HG03571 (cell line): Measurements from ENCODE around the gene OBP2A.
A peak's percentile ranks its signal among the peaks of the same experiment; 100 is the strongest.
"Not testable (repeated sequence)": the region's sequence is repeated elsewhere in the genome, so short reads cannot be mapped to it uniquely, and the experiment has no call there.

ENCODE experiments used
- ATAC-seq: cut with Tn5 transposase; IDR thresholded peaks from one replicate; pipeline ENCODE4 v1.9.1; 2021; ENCODE audit not compliant: unreplicated experiment

Gene OBP2A

GRCh38 chr9:135545646-135546176 lies at the start of gene OBP2A:
OBP2A (plus strand) TSS chr9:135546126; CDS start chr9:135546181, 55 bp downstream.
- not testable (repeated sequence) for ATAC-seq

DNA sequence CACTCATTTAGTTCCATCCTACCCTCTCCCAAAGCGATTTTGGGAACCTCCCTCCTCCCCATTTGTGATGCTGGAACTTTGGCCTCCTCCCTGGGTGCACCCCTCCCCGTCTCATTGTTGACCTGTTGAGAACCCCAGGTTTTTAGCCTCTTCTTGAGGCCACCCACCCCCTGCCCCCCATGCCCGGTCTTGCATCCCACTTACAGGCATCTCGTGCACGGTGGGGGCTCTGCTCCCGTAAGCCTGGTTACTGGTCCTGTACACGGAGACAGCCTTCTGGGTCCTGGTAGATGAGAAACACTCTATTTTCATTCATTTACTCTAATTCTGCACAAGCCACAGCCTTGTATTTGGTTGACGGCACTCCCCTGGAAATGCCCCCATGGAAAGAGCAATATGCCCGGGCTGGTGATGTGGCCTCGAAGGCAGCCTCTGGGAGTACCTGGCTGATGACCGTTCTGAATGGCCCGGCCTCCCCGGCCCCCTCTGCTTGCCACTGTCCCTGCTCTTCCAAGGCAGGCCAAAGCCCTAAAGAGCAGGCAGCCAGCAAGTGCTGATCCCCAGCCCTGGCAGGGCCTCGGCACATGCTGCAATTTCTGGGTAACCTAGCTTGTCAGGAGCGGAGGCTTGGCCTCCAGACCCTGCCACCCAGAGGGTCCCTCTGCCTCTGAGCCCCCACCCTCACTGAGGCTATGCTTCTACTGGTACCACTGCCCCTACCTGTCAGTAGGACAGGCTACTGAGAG lies 47.4 kb upstream of the OBP2A start:
- no peak for ATAC-seq

DNA sequence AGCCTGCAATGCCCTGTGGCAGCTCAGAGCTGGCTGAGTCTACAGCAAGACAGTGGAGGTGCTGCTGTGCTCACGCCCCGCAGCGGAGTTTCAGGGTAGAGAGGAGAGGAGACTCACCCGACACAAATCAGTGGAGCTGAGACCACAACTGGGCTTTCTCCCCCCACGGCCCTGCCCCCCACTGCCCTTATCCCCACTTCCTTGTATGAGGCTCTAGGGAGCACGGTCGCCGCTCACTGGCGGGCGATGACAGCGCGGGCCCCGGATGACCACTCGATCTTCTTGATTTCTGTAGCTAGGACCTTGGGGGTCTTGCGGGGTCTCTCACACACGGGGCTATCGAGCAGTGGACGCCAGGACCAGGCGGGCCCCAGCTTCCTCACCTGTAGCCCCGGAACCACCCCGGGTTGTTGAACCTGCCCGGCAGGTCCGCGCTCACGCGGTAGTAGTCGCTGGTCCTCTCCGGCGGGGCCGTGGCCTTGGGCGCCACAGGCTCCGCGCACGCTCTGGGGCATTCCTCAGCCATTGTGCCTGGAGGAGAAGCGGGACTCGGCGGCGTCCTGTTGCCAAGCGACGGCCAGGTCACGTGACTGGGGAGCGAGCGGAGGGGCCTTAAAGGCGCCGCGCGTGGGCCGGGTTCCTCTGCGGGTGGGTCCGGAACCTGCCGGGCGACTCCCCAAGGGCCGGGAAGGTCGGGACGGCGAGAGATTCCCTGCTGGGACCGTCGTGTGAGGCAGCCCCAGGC lies 46.4 kb upstream of the OBP2A start:
- no peak for ATAC-seq

DNA sequence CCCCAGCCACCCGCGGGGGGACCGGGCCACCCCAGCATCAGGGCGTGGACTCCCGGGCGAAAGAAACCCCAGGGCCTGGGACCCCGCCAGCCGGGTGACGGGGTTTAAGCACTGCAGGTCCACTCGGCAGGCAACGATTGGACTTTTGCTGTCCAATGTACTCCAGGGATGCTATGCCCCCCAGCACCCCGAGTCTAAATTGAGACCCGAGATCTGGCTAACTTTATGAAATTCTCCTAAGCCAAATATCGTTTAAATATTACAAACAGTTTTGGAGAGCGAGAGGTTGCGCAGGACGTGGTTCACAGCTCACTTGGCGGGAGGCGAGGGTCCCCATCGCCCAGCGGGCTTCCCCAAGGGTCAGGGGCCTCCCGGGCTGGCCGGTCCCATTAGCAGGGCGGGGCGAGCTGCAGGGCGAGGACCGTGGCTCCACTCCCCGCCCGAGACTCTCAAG lies 45.8 kb upstream of the OBP2A start:
- no peak for ATAC-seq

DNA sequence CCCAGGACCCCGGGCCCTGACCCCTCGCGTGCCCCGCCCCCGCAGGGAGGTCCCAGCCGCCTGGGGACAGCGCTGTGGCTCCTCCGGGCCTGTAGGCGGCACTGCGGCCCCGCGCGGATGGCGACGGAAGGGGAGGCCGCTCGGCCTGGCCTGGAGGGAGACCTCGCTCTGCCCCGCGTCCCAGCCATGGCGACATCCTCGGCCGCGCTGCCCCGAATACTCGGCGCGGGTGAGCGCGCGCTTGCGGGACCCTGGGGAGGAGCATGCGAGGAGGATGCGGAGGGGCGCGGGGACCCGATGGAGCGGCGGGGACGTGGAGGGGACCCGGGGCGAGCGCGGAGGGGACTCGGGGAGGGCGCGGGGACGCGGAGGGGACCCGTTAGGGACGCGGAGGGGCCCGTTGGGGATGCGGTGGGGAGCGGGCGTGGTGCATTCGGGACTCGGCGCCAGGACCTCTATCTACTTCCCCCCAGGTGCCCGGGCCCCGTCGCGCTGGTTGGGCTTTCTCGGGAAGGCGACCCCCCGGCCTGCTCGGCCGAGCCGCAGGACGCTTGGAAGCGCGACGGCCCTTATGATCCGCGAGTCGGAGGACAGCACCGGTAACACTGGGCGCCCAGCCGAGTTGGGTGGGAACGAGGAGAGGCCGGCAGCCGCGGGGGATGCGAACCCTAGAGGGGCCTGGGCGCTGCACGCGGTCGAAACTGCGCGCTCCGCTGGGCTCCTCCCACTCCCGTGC lies 45.2 kb upstream of the OBP2A start, which contains the start of gene MRPS2:
MRPS2 (plus strand) TSS at position 158 of the 736 bp plus-strand sequence; CDS start at position 187, 29 bp downstream.
- peak; percentile 86 for ATAC-seq

GRCh38 chr9:135501261-135502167 lies 44.4 kb upstream of the OBP2A start:
- ATAC-seq = no peak

DNA sequence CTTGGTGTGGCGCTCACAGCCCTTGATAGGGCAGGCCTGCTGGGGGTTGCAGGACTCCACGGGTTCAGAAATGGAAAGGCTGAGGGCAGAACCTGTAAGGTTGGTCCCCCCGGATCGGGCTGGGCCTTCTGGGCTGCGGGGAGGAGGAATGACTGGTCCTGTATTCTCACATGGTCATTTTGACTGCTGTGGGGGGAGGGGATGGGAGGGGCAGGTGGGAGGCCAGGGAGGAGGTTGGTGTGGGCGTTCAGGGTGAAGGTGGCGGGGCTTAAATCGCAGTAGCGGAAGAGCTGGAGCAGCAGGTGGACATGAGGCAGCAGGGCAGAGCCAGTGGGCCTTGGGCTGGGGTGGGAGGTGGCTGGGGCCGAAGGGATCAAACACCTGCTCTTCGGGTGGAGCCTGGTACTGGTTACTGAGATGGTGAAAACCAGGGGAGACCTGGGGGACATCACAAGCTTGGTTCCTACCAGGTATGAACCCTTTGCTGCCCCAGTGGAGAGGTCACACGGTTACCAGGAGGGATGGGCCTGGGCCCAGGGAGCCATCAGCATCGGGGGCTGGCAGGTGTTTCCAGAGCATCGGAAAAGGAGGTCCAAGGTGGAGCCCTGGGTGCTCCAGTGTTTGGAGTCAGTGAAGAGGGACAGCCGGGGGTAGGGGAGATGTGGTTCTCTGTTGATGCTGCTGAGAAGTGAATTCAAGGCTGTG lies 43.6 kb upstream of the OBP2A start:
- no peak for ATAC-seq

DNA sequence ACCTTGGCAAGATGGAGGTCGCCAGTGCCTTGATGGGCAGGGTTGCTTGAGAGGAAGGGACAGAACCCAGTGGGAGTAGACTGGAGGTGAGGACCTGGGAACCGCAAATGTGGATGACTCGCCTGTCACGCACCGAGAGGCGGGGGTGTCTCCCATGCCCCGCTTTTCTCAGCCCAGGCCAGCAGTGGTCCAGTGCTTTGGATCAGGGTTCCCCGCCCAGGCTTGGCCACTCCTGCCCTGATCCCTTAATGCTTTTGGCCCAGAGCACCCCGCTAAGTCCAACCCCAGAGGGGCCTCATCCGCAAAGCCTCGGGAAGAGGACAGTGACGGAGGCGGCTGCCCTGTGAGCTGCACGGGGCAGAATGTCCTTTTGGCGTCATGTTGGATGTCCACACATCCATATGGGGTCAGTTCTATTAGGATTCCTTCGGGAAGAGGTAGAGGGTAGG lies 43.0 kb upstream of the OBP2A start:
- ATAC-seq = no peak

GRCh38 chr9:135503371-135504261 lies 42.3 kb upstream of the OBP2A start:
- no peak for ATAC-seq

DNA sequence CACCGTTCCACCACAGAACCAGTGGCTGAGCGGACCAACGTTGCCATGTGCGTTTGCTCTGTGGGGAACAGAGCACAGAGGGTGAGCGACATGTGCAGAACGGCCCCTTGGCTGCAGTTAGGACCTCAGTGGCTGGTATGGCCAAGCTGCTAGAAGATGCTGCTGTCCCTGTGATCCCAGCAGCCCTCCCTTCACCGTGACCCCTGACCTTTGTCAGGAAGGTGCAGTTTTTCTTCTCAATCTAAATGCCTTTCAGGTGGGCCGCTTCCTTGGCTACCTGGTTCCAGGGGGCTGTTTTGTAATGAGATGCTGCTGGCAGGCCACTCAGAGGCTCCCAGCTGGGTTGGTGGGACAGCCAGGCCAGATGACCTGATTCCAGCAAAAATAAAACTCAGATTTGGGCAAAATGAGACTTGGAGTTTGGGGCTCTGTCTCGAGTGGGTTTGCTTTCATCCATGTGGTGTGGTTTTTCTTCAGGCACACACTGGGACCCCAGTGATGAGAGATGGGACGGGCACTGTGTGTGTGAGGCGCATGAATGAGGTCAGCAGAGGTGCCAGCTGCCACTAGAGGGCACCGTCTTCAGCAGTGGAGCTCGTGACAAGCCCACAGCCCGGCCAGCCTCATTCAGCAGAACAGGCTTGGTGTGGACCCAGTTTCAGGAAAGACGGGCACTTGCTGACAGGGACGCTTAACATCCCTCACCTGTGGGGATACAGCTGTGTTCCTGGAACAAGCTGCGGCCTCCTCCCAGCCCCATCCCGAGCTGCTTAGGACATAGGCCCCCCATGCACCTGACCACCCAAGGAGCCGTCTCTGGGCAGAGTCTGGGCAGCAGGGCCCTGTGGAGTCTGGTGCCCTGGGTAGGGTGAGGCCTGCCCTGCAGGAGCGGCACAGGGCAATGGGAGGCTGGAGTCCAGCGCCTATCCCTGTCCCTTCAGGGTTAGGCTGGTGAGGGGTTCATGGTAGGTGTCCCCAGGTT lies 41.4 kb upstream of the OBP2A start:
- no peak for ATAC-seq

- ATAC-seq = no peak
These were observed 40.3 kb upstream of the OBP2A start for GRCh38 chr9:135505406-135506187.

DNA sequence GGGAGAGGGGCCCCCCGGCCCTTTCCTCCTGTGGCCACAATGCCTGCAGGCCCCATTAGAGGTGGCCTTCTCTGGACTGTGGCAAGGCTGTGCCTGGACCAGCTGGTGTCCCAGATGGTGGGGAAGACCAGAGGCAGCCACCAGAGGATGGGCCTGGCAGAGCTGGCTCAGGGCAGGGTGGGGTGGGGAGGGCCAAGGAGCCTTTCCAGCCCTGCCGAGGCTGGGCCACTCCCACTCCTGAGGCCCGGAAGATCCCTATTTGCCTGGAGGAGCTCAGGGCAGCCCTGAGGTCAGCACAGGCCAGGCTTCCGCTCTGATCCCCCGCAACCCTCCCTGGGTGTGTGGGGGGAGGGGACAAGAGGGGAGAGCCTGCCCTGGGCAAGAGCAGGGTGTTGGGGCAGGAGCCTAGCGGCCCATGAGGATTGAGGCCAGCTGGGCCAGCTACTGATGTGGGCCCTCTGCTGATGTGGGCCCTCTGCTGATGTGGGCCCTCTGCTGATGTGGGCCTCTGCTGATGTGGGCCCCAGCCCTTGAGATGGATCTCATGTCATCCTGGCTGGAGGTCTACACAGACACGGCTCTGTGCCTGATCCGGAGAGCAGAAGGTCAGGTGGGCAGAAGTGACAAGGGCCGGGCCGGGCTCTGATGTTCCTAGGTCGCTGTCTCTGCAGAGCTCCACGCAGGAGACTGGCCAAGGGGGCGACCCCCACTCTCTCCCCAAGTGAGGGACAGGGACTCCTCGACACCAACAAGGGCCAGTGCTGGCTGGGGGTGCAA lies 39.4 kb upstream of the OBP2A start:
- ATAC-seq = no peak

- ATAC-seq = no peak
These were observed 38.6 kb upstream of the OBP2A start for GRCh38 chr9:135507104-135508035.

DNA sequence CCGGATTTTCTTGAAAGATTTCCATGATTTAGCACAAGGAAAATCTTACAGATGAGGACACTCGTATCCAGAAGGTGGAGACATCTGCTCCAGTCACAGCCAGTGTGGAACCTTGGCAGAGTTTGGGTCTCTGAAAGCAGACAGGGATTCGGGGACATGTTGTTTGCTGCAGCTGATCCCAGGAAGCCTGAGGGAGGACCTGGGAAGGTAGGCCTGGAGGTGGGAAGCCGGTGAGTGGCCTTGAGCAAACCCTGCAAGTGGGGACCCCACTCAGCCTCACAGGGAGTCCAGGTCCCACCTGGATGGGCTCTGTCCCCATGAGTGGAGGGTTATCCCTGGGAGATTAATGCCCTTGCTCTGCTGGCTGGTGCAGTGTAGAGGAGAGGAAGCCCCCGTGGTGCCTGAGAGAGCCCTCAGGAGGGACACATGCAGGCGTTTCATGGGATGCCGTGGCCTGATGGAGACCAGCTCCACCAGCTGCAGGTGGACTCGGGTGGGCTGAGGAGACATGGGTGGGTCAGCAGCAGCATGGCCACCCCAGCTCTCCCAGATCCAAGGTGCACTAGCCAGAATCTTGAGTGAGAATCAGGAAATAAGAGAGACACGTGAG lies 37.6 kb upstream of the OBP2A start:
- ATAC-seq = no peak
